Stomach (tissue), 9 donors: ENCODE data around the gene ENSA. TPM values are rescaled to one million over a fixed set of nuclear protein-coding genes. Genes with fewer than 3 reads are reported as not detected.

ENCODE experiments used
- DNase-seq, 2 donors: peaks; one replicate each; pipeline versions ENCODE4 v3.0.0 to v3.0.0-alpha.2; 2013 to 2019
- H3K27ac ChIP-seq, 5 donors: fragments of 200-600 bp in 4 of 5; sonication (generic) in 4 of 5; one replicate each; pipeline ENCODE4 v1.5.1; 2013 to 2019; ENCODE audit warnings: mild to moderate bottlenecking in 1 of 5, moderate library complexity in 1 of 5
- H3K27me3 ChIP-seq, 3 donors: fragments of 200-600 bp; sonication (generic); one replicate each; pipeline ENCODE4 v1.5.1; 2017 to 2019; ENCODE audit warnings: mixed run types in 1 of 3
- H3K36me3 ChIP-seq, 4 donors: fragments of 200-600 bp; sonication (generic); 1 replicate in 3 of 4; 2 replicates in 1 of 4; pipeline ENCODE4 v1.5.1; 2016 to 2019
- H3K4me1 ChIP-seq, 4 donors: fragments of 200-600 bp; sonication (generic); one replicate each; pipeline ENCODE4 v1.5.1; 2016 to 2019
- H3K4me3 ChIP-seq, 4 donors: fragments of 200-600 bp; sonication (generic) in 3 of 4; one replicate each; pipeline ENCODE4 v1.5.1; 2016 to 2019; ENCODE audit warnings: mild to moderate bottlenecking in 1 of 4
- H3K9me3 ChIP-seq, 4 donors: fragments of 200-600 bp; sonication (generic); one replicate each; pipeline ENCODE4 v1.5.1; 2016 to 2019
- EP300 ChIP-seq: sonication (generic); formaldehyde crosslinking; IDR thresholded peaks from one replicate; pipeline ENCODE4 v1.6.1; 2017; ENCODE audit warnings: antibody characterized with exemption
- POLR2A ChIP-seq, 4 donors: fragments of 450-650 bp; IDR thresholded peaks; one replicate each; pipeline ENCODE4 v1.6.1; 2016; ENCODE audit warnings: antibody characterized with exemption in 4 of 4, control low read depth in 2 of 4, mild to moderate bottlenecking in 1 of 4, moderate library complexity in 1 of 4
- POLR2AphosphoS5 ChIP-seq, 3 donors: sonication (generic); formaldehyde crosslinking; IDR thresholded peaks; one replicate each; pipeline ENCODE4 v1.6.1; 2016; ENCODE audit warnings: antibody characterized with exemption in 3 of 3
- WGBS, 5 donors: extraction: QIAGEN DNeasy Blood & Tissue Kit in 3 of 5; methylation state at CpG; one replicate each; pipeline versions ENCODE4 v1.1.5 to v1.1.7; 2013 to 2018; 5-methylcytosine and 5-hydroxymethylcytosine counted together
- intact Hi-C: fragments of 100-400 bp; cut with DNase I; formaldehyde crosslinking; loops from one replicate; pipeline ENCODE4 v1.15.1; 2023; ENCODE audit warnings: low total_unique reads
- polyA plus RNA-seq, 3 donors: library from polyadenylated mRNA; stranded (reverse); fragments of 200-250 nt; gene quantifications; one replicate each; pipeline ENCODE4 v1.2.3, GENCODE V29; 2013
- total RNA-seq, 5 donors: library from RNA; depleted of rRNA; stranded (reverse); fragments of >200 nt; gene quantifications; one replicate each; pipeline versions ENCODE4 v1.1.0 to v1.2.3, GENCODE V29; 2014 to 2016
- TF ChIP-seq, protein P1 (sequence below), 7 experiments: fragments of 450-650 bp in 4 of 7; fragments of 200-600 bp in 3 of 7; sonication (generic) in 3 of 7; IDR thresholded peaks; one replicate each; pipeline ENCODE4 v1.5.1; 2016 to 2019; ENCODE audit warnings: antibody characterized with exemption in 7 of 7, control low read depth in 2 of 7, mild to moderate bottlenecking in 1 of 7
- donor health status: healthy with polysubstance abuse.
- donor health status: Bipolar disorder and iron deficiency.
- donor health status: healthy.

The ENSA gene
- total and polyA plus RNA-seq, 8 donors: 106 to 349 (median 142) TPM

DNA sequence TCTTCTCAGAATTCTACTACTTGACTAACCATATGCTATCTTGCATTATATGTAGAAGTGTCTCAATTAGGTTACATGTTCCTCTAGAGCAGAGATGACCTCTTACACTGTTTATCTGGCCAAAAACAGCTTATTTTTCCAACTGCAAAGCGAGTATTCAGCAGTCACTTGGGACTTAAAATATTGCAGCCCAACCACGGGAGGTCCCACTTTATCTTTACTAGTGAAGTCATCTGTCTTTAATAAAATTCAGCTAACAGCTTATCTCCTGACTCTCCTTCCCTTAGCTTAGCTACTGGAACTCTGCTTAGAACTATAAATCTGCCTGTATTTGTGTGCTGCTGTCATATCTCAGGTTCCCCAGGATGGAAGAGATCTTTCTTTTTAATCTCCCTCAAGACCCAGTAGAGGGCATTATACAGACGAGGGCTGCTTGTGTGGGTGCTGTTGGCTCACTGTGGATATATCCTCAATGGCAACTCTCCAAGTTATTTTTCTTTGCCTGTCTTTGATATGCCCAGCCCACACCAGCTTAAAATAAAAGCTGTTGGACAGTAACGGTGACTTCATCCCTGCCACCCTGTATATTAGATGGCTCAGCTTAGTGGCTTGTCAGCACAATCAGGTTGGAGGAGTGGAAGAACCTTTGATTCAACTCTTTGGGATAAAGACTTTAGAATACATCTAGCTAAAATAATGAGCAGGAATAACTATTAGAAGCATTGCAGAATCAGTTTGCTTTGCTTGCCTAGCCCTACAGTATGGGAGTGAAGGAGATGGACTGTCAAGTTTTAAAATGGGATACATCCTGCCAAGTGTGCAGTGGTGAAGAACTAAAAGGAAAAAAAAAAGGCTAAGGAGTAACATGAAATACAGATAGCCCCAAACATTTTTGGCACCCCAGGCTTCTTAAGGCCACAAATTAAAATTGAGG is 9.6 kb downstream of the ENSA start:
- 17 to 30% (median 25%) methylated on average over 4 of the region's 4 CpGs for WGBS, 5 donors
- DNase-seq: peak in 1 of 2 donors; percentile 73
- TF ChIP-seq POLR2A (IDR thresholded peaks at IDR 0.05): no peak
- TF ChIP-seq EP300: no peak
- peak in 1 of 3 donors; percentile 26 for TF ChIP-seq POLR2AphosphoS5 (IDR thresholded peaks at IDR 0.05)
- TF ChIP-seq, protein P1, sequence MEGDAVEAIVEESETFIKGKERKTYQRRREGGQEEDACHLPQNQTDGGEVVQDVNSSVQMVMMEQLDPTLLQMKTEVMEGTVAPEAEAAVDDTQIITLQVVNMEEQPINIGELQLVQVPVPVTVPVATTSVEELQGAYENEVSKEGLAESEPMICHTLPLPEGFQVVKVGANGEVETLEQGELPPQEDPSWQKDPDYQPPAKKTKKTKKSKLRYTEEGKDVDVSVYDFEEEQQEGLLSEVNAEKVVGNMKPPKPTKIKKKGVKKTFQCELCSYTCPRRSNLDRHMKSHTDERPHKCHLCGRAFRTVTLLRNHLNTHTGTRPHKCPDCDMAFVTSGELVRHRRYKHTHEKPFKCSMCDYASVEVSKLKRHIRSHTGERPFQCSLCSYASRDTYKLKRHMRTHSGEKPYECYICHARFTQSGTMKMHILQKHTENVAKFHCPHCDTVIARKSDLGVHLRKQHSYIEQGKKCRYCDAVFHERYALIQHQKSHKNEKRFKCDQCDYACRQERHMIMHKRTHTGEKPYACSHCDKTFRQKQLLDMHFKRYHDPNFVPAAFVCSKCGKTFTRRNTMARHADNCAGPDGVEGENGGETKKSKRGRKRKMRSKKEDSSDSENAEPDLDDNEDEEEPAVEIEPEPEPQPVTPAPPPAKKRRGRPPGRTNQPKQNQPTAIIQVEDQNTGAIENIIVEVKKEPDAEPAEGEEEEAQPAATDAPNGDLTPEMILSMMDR (IDR thresholded peaks at IDR 0.05): peak in 2 of 7 experiments; percentile 33 to 41
- Histone ChIP-seq H3K4me1 (peaks cover 23 to 67% (median 52%) of the 10 kb centered on the region in 4 donors), H3K27me3 (no peaks in the 10 kb centered on the region), H3K36me3 (peaks cover 42 to 75% (median 73%) of the 10 kb centered on the region in 4 donors), H3K27ac (peak overlapping the region in 4 of 5 donors; percentile 34 to 78 (median 75)), H3K9me3 (no peaks in the 10 kb centered on the region), H3K4me3 (no peak overlapping the region)
- intact Hi-C loops: loop anchor here (10.0 kb wide), 1 partner anchor 65 kb away; no protein-coding TSS in a partner anchor

DNA sequence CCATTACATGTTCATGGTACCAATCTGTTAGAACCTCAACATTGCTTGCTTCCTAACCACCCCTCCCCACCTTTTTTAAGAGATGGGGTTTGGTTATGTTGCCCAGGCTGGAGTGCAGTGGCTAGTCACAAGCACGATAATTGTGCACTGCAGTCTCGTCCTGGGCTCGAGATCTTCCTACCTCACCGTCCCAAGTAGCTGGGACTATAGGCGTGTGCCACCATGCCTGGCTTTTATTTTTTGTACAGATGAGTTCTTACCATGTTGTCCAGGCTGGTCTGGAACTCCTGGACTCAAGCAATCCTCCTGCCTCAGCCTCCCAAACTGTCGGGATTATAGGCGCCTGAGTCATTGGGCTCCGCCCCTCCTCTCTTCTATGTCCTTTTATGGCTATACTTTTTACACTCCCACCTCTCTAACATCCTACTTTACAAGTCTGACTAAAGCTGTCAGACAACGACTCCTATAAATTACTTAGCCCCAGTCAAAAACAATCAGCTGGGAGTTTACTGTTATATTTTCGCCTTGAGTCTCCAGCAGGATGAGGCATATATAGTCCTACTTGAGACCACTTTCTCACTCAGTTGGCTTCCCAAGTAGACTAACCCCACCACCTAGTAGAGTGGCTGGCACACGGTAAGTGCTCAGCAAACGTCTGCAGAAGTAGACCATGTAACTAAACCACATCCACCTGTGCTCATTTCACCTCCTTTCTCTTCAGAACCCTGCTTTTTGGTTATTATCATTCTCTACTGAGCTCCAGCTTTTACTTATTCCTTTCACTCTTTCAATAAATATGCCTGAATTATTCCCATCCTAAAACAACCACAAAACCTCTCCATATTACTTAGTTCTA is 13.8 kb downstream of the ENSA start:
- Histone ChIP-seq H3K4me3 (no peak overlapping the region), H3K9me3 (no peaks in the 10 kb centered on the region), H3K27ac (peak overlapping the region in 4 of 5 donors; percentile 7 to 89 (median 66)), H3K27me3 (no peaks in the 10 kb centered on the region), H3K36me3 (peaks cover 13 to 47% (median 40%) of the 10 kb centered on the region in 4 donors), H3K4me1 (peaks cover 44 to 71% (median 60%) of the 10 kb centered on the region in 4 donors)
- WGBS, 5 donors: 87 to 90% (median 90%) methylated on average over 12 of the region's 12 CpGs
- no peak for TF ChIP-seq POLR2A (IDR thresholded peaks at IDR 0.05)
- TF ChIP-seq, protein P1 (IDR thresholded peaks at IDR 0.05): no peak
- no peak for TF ChIP-seq EP300
- no peak for TF ChIP-seq POLR2AphosphoS5 (IDR thresholded peaks at IDR 0.05)
- DNase-seq: no peak
- intact Hi-C loops: no loop called here

DNA sequence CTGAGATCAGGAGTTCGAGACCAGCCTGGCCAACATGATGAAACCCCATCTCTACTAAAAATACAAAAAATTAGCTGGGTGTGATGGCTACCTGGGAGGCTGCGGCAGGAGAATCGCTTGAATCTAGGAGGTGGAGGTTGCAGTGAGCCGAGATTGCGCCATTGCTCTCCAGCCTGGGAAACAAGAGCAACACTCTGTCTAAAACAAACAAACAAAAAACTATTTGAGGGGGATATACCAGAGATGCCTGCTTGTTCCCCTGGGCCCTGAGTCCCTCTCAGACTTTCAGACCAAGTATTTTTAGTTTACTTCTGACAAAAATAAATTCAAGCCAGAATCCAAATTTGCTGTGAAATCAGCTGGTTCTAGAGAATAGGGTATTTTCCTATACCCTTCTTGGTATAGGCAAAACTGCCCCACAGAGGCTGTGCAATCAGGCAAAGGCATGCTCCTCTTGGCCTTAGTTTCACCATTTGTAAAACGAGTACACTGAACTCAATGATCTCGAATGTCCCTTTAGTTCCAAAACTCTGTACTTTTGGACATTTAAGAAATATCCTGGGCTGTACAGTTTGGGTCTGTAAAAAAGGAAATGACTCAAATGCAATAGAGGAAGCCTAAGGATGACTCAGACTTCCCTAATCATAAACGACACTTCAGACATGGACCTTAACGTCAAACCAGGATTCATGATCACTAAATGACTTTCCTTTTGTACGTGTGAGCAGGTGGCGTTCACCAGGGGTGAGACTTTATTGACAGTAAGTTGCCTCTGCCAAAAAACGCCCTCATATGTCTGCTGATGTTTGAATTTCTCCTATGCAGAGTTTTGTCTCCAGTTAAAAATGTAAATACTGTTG is 16.1 kb downstream of the ENSA start:
- WGBS, 5 donors: 46 to 50% (median 48%) methylated on average over 12 of the region's 12 CpGs

More for the DNA sequence above, 16.1 kb downstream of the ENSA start:
- Histone ChIP-seq H3K9me3 (no peaks in the 10 kb centered on the region), H3K27me3 (no peaks in the 10 kb centered on the region), H3K27ac (peak overlapping the region; percentile 61 to 89 (median 88)), H3K4me3 (peak overlapping the region in 1 of 4 donors; percentile 11), H3K4me1 (peaks cover 36 to 71% (median 61%) of the 10 kb centered on the region in 4 donors), H3K36me3 (peaks cover 6 to 39% (median 25%) of the 10 kb centered on the region in 4 donors)
- intact Hi-C loops: no loop called here
- peak in 1 of 2 donors; percentile 69 for DNase-seq
- peak; percentile 34 to 85 (median 80) for TF ChIP-seq POLR2AphosphoS5 (IDR thresholded peaks at IDR 0.05)
- TF ChIP-seq, protein P1 (IDR thresholded peaks at IDR 0.05): no peak
